Ishikawa (cell line): ENCODE data around the gene OBSCN.

Experiments used
- CEBPB ChIP-seq: IDR thresholded peaks from 2 replicates; pipeline ENCODE4 v1.6.1; 2012
- CREB1 ChIP-seq: IDR thresholded peaks from 2 replicates; pipeline ENCODE4 v1.6.1; 2012; ENCODE audit warnings: low read depth
- EGR1 ChIP-seq: IDR thresholded peaks from 2 replicates; pipeline ENCODE4 v1.6.1; 2012
- EP300 ChIP-seq: IDR thresholded peaks from 2 replicates; pipeline ENCODE4 v1.6.1; 2012; ENCODE audit warnings: borderline replicate concordance
- FOXM1 ChIP-seq: IDR thresholded peaks from 2 replicates; pipeline ENCODE4 v1.6.1; 2012; ENCODE audit warnings: low read depth, borderline replicate concordance
- MAX ChIP-seq: IDR thresholded peaks from 2 replicates; pipeline ENCODE4 v1.6.1; 2012
- NFIC ChIP-seq: IDR thresholded peaks from 2 replicates; pipeline ENCODE4 v1.6.1; 2012
- RAD21 ChIP-seq: IDR thresholded peaks from 2 replicates; pipeline ENCODE4 v1.6.1; 2012; ENCODE audit warnings: low read depth
- TAF1 ChIP-seq: IDR thresholded peaks from 2 replicates; pipeline ENCODE4 v1.6.1; 2012; ENCODE audit warnings: low read depth, mild to moderate bottlenecking
- TCF12 ChIP-seq: IDR thresholded peaks from 2 replicates; pipeline ENCODE4 v1.6.1; 2012; ENCODE audit warnings: low read depth
- TEAD4 ChIP-seq: IDR thresholded peaks from 2 replicates; pipeline ENCODE4 v1.6.1; 2012
- YY1 ChIP-seq: IDR thresholded peaks from 2 replicates; pipeline ENCODE4 v1.6.1; 2012; ENCODE audit warnings: low read depth
- TF ChIP-seq, protein P1 (sequence below): IDR thresholded peaks from 2 replicates; pipeline ENCODE4 v1.6.1; 2012; ENCODE audit warnings: low read depth, mild to moderate bottlenecking
- TF ChIP-seq, protein P2 (sequence below): IDR thresholded peaks from 2 replicates; pipeline ENCODE4 v1.6.1; 2012

DNA sequence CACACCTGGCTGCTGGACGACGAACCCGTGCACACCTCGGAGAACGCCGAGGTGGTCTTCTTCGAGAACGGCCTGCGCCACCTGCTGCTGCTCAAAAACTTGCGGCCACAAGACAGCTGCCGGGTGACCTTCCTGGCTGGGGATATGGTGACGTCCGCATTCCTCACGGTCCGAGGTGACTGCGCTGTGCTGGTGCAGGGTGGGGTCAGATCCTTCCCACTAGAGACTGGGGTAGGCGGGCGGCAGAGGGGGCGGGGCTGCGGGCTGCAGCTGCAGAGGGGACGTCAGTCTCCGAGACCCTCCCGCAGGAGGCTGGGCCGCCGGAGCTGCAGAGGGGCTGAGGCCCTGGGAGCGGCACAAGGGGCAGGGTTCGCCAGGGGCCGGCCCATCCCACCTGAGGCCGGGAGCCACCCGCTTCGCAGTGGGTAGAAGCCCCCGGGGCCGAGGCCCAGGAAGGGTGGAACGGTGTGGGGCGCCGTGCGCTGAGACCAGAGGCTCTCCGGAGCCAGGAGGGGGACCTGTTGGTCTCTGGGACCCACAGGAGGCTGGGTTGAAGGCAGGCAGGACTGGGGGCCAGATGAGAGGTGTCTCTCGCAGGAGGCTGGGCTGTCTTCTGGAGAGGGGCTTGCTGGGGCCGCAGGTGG, 108.2 kb downstream of the OBSCN start:
- TF ChIP-seq, protein P1, sequence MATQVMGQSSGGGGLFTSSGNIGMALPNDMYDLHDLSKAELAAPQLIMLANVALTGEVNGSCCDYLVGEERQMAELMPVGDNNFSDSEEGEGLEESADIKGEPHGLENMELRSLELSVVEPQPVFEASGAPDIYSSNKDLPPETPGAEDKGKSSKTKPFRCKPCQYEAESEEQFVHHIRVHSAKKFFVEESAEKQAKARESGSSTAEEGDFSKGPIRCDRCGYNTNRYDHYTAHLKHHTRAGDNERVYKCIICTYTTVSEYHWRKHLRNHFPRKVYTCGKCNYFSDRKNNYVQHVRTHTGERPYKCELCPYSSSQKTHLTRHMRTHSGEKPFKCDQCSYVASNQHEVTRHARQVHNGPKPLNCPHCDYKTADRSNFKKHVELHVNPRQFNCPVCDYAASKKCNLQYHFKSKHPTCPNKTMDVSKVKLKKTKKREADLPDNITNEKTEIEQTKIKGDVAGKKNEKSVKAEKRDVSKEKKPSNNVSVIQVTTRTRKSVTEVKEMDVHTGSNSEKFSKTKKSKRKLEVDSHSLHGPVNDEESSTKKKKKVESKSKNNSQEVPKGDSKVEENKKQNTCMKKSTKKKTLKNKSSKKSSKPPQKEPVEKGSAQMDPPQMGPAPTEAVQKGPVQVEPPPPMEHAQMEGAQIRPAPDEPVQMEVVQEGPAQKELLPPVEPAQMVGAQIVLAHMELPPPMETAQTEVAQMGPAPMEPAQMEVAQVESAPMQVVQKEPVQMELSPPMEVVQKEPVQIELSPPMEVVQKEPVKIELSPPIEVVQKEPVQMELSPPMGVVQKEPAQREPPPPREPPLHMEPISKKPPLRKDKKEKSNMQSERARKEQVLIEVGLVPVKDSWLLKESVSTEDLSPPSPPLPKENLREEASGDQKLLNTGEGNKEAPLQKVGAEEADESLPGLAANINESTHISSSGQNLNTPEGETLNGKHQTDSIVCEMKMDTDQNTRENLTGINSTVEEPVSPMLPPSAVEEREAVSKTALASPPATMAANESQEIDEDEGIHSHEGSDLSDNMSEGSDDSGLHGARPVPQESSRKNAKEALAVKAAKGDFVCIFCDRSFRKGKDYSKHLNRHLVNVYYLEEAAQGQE, result no peak
- no peak for TF ChIP-seq MAX
- TF ChIP-seq TAF1, result no peak
- no peak for TF ChIP-seq EP300
- TF ChIP-seq CEBPB, result no peak
- TF ChIP-seq YY1, result no peak
- no peak for TF ChIP-seq TCF12
- no peak for TF ChIP-seq TEAD4
- no peak for TF ChIP-seq RAD21
- TF ChIP-seq, protein P2, sequence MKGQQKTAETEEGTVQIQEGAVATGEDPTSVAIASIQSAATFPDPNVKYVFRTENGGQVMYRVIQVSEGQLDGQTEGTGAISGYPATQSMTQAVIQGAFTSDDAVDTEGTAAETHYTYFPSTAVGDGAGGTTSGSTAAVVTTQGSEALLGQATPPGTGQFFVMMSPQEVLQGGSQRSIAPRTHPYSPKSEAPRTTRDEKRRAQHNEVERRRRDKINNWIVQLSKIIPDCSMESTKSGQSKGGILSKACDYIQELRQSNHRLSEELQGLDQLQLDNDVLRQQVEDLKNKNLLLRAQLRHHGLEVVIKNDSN, result no peak
- TF ChIP-seq CREB1, result no peak
- TF ChIP-seq EGR1, result no peak
- TF ChIP-seq FOXM1, result no peak
- TF ChIP-seq NFIC, result no peak
